BE2C (cell line): ENCODE measurements around the gene MDM1.

ENCODE experiments used
- DNase-seq: peaks from one replicate; pipeline ENCODE4 v3.0.0-alpha.2; 2020
- H3K27me3 ChIP-seq: fragments of 250-450 bp; sonication (Bioruptor Pico); 2 replicates; pipeline ENCODE4 v1.5.1; 2020; ENCODE audit warnings: mild to moderate bottlenecking
- H3K36me3 ChIP-seq: fragments of 250-450 bp; sonication (Bioruptor Pico); 2 replicates; pipeline ENCODE4 v1.5.1; 2020; ENCODE audit warnings: mild to moderate bottlenecking
- H3K4me1 ChIP-seq: fragments of 250-450 bp; sonication (Bioruptor Pico); 2 replicates; pipeline ENCODE4 v1.5.1; 2020
- H3K4me3 ChIP-seq: 2 replicates; pipeline ENCODE4 v1.5.1; 2011; ENCODE audit warnings: low read depth, low read length
- H3K9me3 ChIP-seq: fragments of 250-450 bp; sonication (Bioruptor Pico); 2 replicates; pipeline ENCODE4 v1.5.1; 2020
- TF ChIP-seq, protein P1 (sequence below): IDR thresholded peaks from 2 replicates; pipeline ENCODE4 v1.5.1; 2012; ENCODE audit warnings: mild to moderate bottlenecking, low read depth, low read length

Gene MDM1

DNA sequence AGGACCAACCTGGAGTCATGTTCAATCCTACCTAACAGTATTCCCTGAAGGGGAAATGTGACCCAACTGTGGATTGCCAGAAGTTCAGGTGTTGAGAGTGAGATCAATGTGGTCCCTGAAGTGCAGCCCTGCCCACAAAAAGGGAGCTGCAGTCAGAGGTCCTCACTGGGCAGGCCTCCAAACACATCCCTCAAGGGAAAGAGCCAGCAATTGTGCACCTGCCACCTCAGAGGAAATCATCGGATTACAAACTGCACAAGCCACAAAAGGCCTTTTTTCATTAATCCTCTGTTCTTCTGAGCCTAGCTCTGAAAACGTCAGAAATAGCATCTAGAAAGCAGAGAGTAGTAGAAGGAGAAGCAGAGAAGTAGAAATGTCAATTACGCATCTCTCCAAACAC lies 10.8 kb upstream of the MDM1 start:
- DNase-seq = no peak
- H3K4me1 ChIP-seq = no peaks in the 10 kb centered on the region
- H3K27me3 ChIP-seq = peaks cover 5% of the 10 kb centered on the region
- no peaks in the 10 kb centered on the region for H3K9me3 ChIP-seq
- H3K4me3 ChIP-seq = no peak overlapping the region
- no peaks in the 10 kb centered on the region for H3K36me3 ChIP-seq
- TF ChIP-seq, protein P1, sequence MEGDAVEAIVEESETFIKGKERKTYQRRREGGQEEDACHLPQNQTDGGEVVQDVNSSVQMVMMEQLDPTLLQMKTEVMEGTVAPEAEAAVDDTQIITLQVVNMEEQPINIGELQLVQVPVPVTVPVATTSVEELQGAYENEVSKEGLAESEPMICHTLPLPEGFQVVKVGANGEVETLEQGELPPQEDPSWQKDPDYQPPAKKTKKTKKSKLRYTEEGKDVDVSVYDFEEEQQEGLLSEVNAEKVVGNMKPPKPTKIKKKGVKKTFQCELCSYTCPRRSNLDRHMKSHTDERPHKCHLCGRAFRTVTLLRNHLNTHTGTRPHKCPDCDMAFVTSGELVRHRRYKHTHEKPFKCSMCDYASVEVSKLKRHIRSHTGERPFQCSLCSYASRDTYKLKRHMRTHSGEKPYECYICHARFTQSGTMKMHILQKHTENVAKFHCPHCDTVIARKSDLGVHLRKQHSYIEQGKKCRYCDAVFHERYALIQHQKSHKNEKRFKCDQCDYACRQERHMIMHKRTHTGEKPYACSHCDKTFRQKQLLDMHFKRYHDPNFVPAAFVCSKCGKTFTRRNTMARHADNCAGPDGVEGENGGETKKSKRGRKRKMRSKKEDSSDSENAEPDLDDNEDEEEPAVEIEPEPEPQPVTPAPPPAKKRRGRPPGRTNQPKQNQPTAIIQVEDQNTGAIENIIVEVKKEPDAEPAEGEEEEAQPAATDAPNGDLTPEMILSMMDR = no peak

GRCh38 chr12:68341822-68342221 lies 9.7 kb upstream of the MDM1 start:
- H3K27me3 ChIP-seq = peaks cover 1% of the 10 kb centered on the region
- H3K4me1 ChIP-seq = no peaks in the 10 kb centered on the region
- H3K36me3 ChIP-seq = no peaks in the 10 kb centered on the region
- TF ChIP-seq, protein P1 = no peak
- no peak for DNase-seq
- no peak overlapping the region for H3K4me3 ChIP-seq
- H3K9me3 ChIP-seq = no peaks in the 10 kb centered on the region

DNA sequence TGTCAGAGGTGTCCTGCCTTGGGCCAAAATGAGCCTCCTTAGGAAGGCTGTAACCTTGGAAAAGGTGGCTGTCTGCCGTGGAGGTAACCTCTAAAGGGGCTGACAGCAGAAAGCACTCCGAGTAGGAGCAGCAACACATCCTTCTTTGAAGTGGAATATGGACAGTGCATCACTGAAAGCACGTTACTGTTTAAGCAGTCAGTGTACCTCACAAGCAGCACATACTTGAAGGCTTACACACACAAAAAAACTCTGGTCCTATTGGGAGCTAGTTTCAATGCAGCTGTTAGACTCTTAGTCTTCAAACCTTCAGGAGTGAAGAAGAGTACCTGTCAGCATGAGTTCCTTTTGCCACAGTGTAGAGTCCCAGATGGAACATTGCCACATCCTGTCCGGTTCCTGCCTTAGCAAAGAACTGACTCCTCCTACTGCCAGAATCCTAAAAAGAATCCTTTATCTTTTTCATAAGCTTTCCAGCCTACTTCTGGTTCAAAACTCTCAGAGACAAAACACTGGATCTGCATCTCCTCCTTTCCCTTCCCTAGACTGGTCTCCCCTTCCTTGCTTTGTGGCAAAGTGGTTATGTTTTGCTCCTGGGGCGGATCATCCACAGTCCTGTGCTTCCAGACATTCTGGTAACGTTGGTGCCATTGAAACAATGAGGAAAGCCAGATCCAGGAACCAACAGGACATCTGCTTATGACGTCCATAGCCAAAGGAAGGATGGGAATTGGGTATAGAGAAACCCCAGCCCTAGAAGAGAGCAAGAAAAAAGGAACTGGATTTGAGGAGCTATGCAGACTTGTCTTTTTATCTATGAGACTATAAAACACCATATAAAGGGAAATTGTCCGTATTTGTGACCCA lies 8.5 kb upstream of the MDM1 start:
- Histone ChIP-seq H3K36me3 (no peaks in the 10 kb centered on the region), H3K27me3 (no peaks in the 10 kb centered on the region; the same call in 1 of the 2 replicates), H3K4me3 (no peak overlapping the region), H3K4me1 (no peaks in the 10 kb centered on the region), H3K9me3 (no peaks in the 10 kb centered on the region)
- TF ChIP-seq, protein P1 = no peak
- DNase-seq = no peak

- H3K27me3 ChIP-seq = no peaks in the 10 kb centered on the region
- H3K4me3 ChIP-seq = no peak overlapping the region
- peaks cover 6% of the 10 kb centered on the region; the same call in 1 of the 2 replicates for H3K4me1 ChIP-seq
- no peaks in the 10 kb centered on the region for H3K36me3 ChIP-seq
- TF ChIP-seq, protein P1 = no peak
- peak; percentile 47 for DNase-seq
- H3K9me3 ChIP-seq = no peaks in the 10 kb centered on the region
Observed at GRCh38 chr12:68336889-68337303, 4.7 kb upstream of the MDM1 start.

- no peaks in the 10 kb centered on the region for H3K9me3 ChIP-seq
- TF ChIP-seq, protein P1 = no peak
- DNase-seq = no peak
- H3K27me3 ChIP-seq = no peaks in the 10 kb centered on the region
- H3K4me1 ChIP-seq = peaks cover 6% of the 10 kb centered on the region; the same call in 1 of the 2 replicates
- no peaks in the 10 kb centered on the region for H3K36me3 ChIP-seq
- no peak overlapping the region for H3K4me3 ChIP-seq
Observed at GRCh38 chr12:68335462-68335861, 3.3 kb upstream of the MDM1 start.

DNA sequence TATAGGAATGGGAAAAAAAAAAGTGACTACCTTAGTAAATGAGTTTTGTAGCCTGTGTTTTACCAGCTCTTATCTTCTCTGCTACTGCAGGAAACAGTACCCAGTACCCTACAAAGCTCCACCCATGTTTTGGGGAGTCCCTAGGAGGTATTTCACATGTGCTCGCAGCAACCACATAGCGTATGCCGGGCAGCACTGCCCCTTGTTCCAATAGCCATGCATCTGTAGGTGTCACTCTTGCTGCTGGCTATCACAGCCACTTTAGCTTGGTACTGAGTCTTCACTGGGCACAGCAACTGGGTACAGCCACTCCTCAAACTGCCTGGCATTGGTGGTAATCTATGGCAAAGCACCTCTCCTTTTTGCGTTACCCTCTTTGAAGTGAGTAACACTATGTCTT lies 2.0 kb upstream of the MDM1 start:
- Histone ChIP-seq H3K36me3 (no peaks in the 10 kb centered on the region; the same call in 1 of the 2 replicates), H3K27me3 (no peaks in the 10 kb centered on the region), H3K9me3 (no peaks in the 10 kb centered on the region), H3K4me3 (no peak overlapping the region), H3K4me1 (peaks cover 6% of the 10 kb centered on the region; the same call in 1 of the 2 replicates)
- DNase-seq = no peak
- TF ChIP-seq, protein P1 = peak; percentile 9; the same call in 1 of the 2 replicates
